HUDEP-2 (cell line): ENCODE data around the gene SCGN.

Source experiments
- DNase-seq, 76 experiments: peaks; one replicate each; lab custom pipeline; 2025; ENCODE audit not compliant: unreplicated experiment in 76 of 76; lab: John Stamatoyannopoulos, UW

Gene SCGN, protein sequence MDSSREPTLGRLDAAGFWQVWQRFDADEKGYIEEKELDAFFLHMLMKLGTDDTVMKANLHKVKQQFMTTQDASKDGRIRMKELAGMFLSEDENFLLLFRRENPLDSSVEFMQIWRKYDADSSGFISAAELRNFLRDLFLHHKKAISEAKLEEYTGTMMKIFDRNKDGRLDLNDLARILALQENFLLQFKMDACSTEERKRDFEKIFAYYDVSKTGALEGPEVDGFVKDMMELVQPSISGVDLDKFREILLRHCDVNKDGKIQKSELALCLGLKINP

DNA sequence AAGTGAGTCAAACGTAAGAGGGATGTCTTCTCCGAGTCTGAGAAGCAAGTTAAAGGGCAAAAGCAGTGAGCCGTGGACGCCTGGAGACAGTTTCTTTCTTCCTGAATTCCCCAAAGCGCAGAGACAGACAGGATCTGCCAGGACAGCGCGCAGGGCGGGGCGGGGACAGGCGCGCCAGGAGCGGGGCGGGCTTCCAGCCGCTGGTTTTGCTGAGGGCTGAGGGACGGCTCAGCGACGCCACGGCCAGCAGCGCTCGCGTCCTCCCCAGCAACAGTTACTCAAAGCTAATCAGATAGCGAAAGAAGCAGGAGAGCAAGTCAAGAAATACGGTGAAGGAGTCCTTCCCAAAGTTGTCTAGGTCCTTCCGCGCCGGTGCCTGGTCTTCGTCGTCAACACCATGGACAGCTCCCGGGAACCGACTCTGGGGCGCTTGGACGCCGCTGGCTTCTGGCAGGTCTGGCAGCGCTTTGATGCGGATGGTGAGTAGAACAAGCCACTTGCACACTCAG is at the start of gene SCGN:
TSS of gene SCGN (plus strand) at position 209 of the 509 bp plus-strand sequence. CDS start at position 398, 189 bp downstream.
- peak in 62 of 76 experiments; percentile 15 to 75 (median 54) for DNase-seq

DNA sequence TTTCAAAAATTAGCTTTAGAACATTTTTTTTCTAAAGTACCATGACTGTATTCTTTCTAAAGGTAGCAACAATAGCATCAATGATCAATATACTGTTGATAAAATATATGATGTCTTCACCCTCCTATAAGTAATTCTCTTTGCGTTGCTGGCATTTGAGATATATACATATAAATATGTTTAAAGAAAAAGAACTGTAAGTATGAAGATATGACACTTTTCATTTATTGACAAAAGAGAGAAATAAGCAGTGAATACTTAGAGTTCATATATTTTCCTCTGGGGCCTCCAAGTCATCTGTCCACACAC is 49.4 kb upstream of the SCGN start:
- DNase-seq: no peak

DNA sequence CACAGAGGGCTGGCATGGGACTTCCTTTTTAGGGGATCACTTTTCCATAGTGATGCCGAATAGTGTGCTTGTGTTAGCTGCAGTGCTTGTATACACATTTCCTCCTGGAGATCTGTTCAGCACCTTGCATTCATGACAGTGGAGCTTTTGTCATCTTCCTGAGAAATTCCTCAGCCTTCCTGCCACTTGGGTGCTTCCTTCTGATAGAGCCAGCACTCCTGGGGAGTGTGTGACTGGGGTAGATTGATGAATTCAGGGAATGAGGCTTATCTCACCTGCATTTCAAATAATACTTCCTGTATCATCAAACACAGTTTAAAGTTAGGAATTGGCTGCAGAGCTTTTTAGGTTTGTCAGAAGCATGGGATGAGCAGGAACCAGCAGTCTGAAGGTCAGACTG is 48.8 kb upstream of the SCGN start:
- no peak for DNase-seq

DNA sequence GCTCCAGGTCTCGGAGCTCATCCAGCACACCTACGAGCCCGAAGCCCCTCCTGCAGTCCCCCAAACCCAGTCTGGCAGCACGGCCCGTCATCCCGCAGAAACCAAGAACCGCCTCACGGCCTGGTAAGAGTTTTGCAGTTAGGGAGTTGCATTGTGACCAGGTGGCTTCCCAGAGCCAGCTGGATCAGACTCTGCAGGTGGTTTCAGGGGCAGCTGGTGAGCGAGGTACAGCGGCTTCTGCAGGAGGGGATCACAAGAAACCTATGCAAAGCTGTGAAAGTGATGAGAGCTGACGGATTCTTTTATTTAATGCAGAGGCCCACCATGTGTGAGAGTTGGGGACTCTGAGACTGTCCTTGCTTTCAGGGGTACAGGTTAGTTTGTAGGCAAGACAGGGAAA is 45.9 kb upstream of the SCGN start:
- no peak for DNase-seq

DNA sequence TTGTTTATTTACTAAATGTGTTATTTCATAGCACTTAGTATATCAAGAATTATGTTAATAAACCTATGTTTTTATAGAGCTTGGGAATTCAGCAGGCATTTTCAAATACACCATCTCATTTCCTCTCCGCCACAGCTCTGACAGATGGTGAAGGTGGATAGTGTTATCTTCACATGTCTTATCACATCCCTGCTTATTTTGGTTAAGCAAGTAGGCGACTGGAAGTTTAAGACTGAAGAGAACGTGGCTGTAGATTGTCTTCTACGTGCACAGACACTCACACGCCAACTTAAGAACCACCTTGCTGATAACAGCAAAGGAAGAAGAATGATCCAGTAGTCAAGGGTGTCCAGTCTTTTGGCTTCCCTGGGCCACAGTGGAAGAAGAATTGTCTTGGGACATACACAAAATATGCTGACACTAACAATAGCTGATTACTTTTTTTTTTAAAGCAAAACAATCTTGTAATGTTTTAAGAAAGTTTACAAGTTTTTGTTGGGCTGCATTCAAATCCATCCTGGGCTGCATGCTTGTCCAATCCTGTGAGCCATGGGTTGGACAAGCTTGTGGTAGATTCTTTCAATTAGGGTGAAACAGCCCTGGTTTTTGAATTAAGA is 43.3 kb upstream of the SCGN start:
- DNase-seq: peak in 55 of 76 experiments; percentile 6 to 89 (median 66)

DNA sequence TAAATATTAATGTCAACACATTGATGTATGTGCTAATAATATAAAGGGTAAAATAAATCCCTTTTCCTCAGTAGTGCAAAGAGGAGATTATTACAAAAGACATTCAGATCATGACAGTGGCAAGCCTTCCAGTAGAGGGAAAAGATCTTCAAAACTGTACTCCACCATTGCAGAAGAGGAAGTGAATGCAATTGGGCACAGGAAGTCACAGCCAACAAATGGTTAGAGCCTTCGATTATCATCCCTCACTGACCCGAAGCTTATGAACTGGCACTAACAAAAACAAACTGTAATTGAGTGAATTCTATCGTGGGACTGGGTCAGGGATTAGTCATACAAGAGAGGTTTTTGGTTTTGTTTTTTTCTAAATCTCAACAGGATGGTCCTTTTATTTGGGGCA is 39.3 kb upstream of the SCGN start:
- no peak for DNase-seq

DNA sequence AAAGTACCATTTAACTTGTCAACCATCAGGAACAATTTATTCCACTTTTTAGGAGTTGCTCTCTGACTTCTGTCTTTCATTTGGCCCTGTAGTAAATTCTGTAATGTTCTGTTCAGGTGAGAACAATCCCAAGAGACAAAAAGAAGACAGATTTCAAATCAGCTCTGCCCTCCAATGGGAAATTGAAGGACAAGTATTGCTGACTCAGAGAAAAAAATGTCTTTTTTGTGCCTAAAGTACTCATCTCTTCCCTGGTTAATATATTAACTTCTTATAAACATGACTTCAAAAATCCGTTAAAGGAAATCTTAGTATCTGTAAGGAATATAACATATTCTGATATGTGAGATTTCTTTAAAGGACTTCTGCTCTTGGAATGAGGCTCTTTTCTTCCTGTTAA is 38.6 kb upstream of the SCGN start:
- no peak for DNase-seq

DNA sequence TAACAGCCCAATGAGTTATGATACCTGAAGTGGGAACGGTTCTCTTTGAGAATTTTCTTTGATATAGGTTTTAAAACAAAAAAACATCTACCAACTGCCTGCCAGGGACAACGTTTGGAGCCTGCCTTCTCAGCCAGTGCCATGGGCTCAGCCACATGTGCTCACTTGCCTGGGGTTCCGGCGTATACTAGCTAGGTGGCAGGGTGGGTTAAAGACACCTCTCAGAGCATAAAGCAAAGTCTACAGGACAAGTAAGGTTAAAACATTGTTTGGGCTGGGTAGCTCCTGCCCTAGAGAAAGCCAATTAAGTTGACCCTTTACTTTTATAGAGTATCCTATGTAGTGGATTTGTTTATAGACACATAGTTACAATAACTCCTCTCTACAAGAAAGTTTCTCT is 38.0 kb upstream of the SCGN start:
- no peak for DNase-seq

DNA sequence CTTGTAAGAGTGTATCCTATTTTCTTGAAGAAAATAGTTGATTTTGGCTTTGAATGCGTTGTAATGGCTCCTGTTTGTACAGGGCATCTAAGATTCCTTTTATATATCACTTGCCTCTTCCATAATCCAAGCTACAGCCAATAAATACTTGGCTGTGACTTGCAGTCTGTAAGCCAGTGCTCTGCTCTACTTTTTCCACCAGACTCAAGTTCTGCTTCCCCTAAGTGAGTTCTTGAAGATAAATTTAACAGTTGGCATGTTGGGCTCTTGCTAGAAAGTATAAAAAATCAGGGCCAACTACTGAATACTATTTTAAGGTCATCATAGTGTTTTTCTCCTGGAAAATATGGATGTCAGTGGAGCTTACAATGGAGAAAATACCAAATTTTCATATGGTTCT is 36.5 kb upstream of the SCGN start:
- DNase-seq: no peak

DNA sequence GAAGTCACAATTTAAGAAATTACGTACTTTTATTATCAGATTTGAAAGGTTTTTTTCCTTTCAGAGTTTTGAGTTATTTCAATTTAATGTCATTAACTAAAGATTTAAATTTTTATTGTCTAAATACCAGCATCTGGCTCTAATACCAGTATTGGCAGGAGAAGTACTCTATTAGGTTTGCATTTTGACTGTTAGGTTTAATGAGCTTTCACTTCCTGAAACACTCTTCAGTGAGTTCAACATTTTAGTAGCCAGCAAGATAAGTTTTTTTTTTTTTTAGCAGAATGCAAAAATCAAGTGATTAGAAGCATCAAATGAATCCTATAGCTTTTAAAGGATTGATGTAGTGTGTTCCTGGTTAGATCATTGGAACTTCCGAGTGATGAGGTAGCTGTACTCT is 34.0 kb upstream of the SCGN start:
- no peak for DNase-seq

DNA sequence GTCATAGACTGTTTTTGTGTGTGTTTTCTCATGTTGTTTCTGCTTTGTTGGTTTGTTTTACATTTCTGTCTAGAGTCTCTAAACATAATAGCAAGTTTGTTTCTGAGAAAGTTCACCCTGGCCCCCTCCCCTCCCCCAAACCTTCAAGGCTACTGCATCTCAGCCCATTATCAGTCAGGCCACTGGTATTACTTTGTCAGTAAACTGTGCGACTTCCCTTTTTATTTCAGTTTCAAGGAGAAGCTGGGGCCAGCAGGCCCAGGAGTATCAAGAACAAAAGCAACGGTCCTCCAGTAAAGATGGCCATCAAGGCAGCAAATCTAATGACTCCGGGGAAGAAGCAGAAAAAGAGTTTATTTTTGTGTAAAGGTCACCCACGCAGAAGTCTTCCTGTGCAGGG is 32.8 kb upstream of the SCGN start:
- DNase-seq: peak in 5 of 76 experiments; percentile 15 to 24 (median 17)

DNA sequence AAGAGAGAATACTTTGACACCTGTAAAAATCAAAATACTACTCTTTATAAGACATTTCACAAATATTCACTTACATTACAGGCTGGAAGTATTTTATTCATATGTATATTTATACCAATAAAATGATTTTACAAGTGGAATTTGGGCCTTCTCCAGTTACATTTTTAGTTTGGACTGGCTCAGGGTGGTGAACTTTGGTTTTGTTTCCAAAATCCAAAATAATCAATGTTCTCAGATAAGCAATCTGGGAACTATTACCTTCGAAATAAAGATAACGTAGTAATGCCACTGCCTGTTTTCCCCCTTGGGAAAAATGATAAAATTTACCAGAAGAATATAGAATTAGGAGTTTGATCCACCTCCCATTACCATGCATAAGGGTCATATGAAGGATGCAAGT is 31.6 kb upstream of the SCGN start:
- DNase-seq: no peak

DNA sequence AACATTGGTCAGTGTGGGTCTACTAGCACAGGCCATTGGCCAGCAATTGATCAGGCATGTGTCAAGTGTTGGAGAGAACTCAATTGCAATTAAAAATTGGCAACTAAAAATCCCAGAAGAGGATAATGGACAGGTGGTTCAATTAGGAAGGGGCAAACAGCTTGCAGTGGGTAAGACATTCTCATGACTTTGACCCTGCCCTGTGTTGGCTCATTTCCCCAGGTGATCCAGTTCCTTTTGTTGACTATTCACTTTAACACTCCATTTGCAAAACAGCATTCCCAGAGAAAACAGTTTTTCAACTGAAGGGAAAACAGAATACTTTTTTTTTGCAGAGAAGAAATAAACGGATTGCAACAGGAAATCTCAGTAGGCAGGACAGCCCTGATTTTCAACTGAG is 28.9 kb upstream of the SCGN start:
- no peak for DNase-seq

DNA sequence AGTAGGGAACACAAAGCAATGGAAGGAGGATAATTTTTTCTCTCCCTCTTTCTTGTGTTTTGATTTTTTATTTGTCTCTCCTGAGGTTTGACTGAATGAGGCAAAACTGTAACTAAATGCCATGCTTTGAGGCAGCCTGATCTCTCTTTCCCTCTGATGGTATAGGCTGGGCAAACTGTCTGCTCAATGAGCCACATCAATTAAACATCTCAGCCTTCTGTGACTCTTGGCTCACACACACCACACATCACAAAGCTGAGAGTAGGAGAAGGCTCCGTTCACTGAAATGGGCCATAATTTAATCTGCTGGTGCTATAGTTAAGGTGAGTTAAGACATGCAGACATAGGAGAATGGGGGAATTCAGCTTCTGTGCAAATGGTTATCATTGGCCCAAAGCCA is 28.1 kb upstream of the SCGN start:
- DNase-seq: no peak

DNA sequence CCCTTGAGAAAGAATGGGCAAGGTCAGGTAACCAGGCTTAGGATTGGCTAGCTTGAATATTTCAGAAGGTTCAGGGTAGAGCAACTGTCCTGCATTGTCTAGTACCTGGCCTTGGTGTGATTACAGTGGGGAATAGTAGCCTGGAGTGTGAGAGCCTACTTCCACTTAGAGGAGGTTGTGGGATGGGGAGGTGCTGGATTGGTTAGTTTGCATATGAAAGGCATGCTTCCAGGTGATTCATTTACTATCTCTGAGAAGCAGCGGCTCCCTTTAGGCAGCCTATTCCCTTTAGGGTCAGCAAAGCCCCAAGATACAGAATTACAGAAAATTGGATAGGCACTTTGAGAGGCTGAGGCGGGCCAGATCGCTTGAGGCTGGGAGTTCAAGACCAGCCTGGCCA is 25.0 kb upstream of the SCGN start:
- no peak for DNase-seq

DNA sequence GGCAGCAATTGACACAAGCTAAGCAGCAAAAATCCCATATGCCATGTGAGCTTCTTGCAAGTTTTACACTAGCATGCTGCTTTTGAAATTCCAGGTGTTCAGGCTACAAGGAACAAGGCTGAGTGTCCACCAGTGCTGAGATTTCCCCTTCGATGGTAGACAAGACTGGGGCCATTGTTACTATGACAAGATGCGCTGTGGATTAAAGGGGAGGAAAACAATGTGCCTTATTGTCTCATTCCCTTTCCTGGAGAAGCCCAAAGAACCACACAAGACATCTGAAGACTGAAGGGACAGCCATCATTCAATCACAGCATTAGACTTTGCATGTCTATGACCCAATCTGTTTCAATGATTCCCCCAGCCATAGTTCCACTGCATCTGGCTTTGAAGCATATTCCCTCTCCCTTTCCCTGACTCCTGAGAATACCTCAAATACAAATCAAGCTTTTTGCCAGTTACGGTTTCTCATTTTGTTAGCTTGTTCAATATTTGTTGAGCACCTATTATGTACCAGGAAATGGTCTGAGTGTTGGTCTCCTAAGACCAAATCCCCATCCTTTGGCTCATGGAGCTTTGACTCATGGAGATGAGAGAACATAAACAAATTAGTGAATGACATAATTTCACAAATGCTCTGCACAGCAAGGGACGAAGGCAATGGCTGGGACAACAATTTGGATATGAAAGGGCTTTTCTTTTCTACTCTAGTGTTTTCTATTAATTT is 23.4 kb upstream of the SCGN start:
- no peak for DNase-seq

DNA sequence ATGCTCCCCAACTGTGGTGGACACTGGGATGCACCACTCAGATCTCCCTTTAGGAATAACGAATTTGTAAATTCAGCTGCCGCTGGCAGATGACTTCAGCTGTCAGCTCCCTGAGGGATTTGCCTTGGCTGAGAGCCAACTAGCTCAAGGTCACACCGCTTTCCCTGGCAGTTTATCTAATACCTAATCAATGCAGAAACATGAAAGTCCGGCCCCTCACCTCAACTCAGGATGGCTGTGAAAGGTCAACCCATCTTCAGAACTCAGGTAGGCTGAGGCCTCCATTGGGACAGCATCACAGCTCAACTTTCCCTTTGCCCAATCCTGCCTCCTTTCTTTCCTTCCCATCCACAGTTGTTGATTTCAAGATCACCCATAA is 22.8 kb upstream of the SCGN start:
- DNase-seq: no peak

DNA sequence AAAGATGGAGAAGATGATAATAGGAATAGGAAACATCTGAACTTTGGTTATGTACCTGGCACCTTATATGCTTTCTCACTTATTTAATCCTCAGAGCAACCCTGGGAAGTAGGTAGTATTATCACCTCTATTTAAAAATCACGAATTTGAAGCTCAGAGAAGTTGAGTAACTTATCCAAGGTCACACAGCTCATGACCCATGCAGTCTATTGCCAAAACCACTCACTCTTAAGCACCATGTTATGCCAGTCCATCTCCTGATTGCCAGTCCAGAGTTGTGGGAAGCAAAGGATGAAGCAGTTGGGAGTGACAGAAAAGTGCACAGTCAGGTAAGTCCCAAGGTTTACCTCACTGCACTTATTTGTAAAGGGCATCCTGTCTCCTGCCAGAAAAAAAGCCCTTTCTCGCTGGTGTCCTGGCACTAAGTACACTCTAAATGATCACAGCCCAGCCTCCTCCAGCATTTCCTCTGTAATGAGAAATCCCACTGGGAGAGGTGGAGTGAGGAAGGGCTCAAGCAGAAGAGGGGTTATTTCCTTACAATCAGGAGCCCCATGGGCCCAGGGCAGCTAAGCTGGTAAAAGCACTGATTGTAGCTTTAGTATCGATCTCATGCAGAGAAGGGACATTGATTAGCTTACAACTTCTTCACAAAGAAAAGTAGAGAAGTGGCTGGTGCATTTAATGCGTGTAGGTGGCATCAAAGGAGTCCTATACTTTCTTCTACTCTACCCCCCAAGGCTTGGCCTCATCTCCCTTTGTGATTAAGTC is 21.3 kb upstream of the SCGN start:
- DNase-seq: no peak

DNA sequence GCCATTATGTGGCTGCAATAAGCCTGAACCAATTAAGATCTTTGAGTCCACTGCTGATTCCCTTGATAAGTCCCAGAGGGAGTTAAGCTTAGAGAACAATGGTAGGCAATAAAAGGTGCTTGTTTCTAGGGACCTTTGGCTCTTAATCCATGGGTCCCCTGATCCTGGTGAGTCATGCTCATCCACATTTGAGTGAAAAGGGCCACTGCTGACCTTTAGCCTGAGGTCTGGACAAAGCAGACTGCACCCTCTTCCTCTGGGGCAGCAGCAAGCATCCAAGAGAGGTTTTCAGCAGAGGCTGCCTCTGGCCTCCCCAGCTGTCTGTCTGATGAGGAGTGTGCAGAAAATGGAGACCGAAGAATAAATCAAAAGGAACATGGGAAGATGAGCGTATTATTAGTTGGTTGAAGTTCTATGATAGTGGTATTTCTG is 16.1 kb upstream of the SCGN start:
- DNase-seq: no peak

DNA sequence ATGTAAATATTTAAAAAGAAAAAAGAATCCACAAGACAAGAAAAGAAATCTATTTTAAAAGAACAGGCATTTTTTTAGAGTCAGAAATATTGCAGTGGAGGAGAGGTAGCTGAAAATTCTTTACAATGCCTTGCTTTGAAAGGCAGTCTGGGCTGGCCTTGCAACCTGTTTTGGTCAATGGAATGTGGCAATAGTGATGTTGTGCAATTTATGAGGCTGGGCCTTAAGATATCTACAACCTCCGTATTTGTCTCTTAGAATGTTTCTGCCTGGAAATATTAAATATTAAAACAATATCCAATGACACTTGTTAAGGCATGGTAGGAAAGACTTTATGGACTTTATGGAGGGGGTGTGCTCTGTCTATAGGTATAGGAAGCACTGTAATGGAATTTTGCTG is 14.8 kb upstream of the SCGN start:
- no peak for DNase-seq

DNA sequence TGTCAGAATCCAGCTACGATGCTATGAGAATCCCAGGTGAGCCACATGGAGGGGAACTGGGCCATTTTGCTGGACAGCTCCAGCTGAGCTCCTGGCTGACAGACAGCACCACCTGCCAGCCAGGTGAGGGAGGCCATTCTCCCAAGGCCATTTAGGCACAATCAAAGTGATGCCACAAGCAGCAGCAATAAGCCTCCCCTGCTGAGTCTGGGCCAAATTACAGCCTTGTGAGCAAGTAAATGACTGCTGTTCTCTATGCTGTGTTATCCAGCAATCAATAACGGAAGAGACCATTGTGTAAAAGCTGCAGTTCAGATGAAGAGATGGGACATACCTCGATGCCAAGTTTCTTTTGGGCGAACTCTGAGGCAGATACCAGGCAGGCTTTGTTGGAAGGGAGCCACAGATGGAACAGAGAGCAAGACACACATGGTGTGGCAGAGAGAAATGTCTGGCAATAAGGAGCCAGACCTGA is 14.0 kb upstream of the SCGN start:
- no peak for DNase-seq
